GM18868 (cell line): Measurements from ENCODE around the gene MED8.

ENCODE experiments used
- ATAC-seq: cut with Tn5 transposase; IDR thresholded peaks from one replicate; pipeline ENCODE4 v1.9.1; 2021; ENCODE audit warnings: mild to moderate bottlenecking, moderate library complexity; ENCODE audit not compliant: unreplicated experiment

The MED8 gene

GRCh38 chr1:43338001-43338400 is 51.6 kb downstream of the MED8 start:
- ATAC-seq, result no peak

GRCh38 chr1:43337588-43337987 is 52.0 kb downstream of the MED8 start, which contains the start of gene MPL:
Gene MPL, plus strand, starts transcription at chr1:43337818. Its CDS starts 31 bp downstream, at chr1:43337849.
- ATAC-seq, result no peak

GRCh38 chr1:43334453-43335205 is 55.0 kb downstream of the MED8 start:
- ATAC-seq, result no peak
